ENCODE data around the gene LCTL. TPM values are rescaled to one million over a fixed set of nuclear protein-coding genes. Genes with fewer than 3 reads are reported as not detected.

LCTL gene
- total and polyA plus RNA-seq, 2 of the 8 experiments (the other 6 are each of a cell fraction or from before 2014, with no cell fraction given), result 5.5 to 6.2 TPM

GRCh38 chr15:66542896-66543295 lies 22.9 kb downstream of the LCTL start (continued):
- TF ChIP-seq, protein P1, sequence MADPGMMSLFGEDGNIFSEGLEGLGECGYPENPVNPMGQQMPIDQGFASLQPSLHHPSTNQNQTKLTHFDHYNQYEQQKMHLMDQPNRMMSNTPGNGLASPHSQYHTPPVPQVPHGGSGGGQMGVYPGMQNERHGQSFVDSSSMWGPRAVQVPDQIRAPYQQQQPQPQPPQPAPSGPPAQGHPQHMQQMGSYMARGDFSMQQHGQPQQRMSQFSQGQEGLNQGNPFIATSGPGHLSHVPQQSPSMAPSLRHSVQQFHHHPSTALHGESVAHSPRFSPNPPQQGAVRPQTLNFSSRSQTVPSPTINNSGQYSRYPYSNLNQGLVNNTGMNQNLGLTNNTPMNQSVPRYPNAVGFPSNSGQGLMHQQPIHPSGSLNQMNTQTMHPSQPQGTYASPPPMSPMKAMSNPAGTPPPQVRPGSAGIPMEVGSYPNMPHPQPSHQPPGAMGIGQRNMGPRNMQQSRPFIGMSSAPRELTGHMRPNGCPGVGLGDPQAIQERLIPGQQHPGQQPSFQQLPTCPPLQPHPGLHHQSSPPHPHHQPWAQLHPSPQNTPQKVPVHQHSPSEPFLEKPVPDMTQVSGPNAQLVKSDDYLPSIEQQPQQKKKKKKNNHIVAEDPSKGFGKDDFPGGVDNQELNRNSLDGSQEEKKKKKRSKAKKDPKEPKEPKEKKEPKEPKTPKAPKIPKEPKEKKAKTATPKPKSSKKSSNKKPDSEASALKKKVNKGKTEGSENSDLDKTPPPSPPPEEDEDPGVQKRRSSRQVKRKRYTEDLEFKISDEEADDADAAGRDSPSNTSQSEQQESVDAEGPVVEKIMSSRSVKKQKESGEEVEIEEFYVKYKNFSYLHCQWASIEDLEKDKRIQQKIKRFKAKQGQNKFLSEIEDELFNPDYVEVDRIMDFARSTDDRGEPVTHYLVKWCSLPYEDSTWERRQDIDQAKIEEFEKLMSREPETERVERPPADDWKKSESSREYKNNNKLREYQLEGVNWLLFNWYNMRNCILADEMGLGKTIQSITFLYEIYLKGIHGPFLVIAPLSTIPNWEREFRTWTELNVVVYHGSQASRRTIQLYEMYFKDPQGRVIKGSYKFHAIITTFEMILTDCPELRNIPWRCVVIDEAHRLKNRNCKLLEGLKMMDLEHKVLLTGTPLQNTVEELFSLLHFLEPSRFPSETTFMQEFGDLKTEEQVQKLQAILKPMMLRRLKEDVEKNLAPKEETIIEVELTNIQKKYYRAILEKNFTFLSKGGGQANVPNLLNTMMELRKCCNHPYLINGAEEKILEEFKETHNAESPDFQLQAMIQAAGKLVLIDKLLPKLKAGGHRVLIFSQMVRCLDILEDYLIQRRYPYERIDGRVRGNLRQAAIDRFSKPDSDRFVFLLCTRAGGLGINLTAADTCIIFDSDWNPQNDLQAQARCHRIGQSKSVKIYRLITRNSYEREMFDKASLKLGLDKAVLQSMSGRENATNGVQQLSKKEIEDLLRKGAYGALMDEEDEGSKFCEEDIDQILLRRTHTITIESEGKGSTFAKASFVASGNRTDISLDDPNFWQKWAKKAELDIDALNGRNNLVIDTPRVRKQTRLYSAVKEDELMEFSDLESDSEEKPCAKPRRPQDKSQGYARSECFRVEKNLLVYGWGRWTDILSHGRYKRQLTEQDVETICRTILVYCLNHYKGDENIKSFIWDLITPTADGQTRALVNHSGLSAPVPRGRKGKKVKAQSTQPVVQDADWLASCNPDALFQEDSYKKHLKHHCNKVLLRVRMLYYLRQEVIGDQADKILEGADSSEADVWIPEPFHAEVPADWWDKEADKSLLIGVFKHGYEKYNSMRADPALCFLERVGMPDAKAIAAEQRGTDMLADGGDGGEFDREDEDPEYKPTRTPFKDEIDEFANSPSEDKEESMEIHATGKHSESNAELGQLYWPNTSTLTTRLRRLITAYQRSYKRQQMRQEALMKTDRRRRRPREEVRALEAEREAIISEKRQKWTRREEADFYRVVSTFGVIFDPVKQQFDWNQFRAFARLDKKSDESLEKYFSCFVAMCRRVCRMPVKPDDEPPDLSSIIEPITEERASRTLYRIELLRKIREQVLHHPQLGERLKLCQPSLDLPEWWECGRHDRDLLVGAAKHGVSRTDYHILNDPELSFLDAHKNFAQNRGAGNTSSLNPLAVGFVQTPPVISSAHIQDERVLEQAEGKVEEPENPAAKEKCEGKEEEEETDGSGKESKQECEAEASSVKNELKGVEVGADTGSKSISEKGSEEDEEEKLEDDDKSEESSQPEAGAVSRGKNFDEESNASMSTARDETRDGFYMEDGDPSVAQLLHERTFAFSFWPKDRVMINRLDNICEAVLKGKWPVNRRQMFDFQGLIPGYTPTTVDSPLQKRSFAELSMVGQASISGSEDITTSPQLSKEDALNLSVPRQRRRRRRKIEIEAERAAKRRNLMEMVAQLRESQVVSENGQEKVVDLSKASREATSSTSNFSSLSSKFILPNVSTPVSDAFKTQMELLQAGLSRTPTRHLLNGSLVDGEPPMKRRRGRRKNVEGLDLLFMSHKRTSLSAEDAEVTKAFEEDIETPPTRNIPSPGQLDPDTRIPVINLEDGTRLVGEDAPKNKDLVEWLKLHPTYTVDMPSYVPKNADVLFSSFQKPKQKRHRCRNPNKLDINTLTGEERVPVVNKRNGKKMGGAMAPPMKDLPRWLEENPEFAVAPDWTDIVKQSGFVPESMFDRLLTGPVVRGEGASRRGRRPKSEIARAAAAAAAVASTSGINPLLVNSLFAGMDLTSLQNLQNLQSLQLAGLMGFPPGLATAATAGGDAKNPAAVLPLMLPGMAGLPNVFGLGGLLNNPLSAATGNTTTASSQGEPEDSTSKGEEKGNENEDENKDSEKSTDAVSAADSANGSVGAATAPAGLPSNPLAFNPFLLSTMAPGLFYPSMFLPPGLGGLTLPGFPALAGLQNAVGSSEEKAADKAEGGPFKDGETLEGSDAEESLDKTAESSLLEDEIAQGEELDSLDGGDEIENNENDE (IDR thresholded peaks at IDR 0.05; ENCODE audit: insufficient replicate concordance, low read length), result no peak
- TF ChIP-seq, protein P2, sequence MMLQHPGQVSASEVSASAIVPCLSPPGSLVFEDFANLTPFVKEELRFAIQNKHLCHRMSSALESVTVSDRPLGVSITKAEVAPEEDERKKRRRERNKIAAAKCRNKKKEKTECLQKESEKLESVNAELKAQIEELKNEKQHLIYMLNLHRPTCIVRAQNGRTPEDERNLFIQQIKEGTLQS (IDR thresholded peaks at IDR 0.05; ENCODE audit: insufficient read depth, low read depth, low read length), result no peak
- TF ChIP-seq YY1 (IDR thresholded peaks at IDR 0.05; ENCODE audit: low read depth, low read length) (no peak), CHD1 (IDR thresholded peaks at IDR 0.05; ENCODE audit: low read depth, low read length) (no peak), SIN3A (conservative IDR thresholded peaks at IDR 0.05 in 1 of 2, IDR thresholded peaks at IDR 0.05 in 1 of 2; ENCODE audit: low read depth in 1 of 2, low read length in 2 of 2) (no peak), CREB1 (IDR thresholded peaks at IDR 0.05) (no peak), FOSL1 (IDR thresholded peaks at IDR 0.05; ENCODE audit: insufficient read depth, low read depth, low read length) (no peak), CHD2 (IDR thresholded peaks at IDR 0.05; ENCODE audit: low read length) (no peak)
- TF ChIP-seq, protein P3, sequence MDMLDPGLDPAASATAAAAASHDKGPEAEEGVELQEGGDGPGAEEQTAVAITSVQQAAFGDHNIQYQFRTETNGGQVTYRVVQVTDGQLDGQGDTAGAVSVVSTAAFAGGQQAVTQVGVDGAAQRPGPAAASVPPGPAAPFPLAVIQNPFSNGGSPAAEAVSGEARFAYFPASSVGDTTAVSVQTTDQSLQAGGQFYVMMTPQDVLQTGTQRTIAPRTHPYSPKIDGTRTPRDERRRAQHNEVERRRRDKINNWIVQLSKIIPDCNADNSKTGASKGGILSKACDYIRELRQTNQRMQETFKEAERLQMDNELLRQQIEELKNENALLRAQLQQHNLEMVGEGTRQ (IDR thresholded peaks at IDR 0.05; ENCODE audit: low read length), result no peak

All from H1 (cell line).